DMS 273 (cell line): ENCODE measurements around the gene FOXD4L1.
"Not testable (repeated sequence)": the region's sequence is repeated elsewhere in the genome, so short reads cannot be mapped to it uniquely, and the experiment has no call there.

Experiments used
- DNase-seq: peaks from one replicate; lab custom pipeline; 2025; ENCODE audit not compliant: unreplicated experiment; lab: John Stamatoyannopoulos, UW

The FOXD4L1 gene

GRCh38 chr2:113498365-113498764, at the start of gene FOXD4L1:
Gene FOXD4L1 (plus strand): TSS chr2:113498665. CDS start chr2:113499257, 592 bp downstream.
- DNase-seq: not testable (repeated sequence)

- DNase-seq: not testable (repeated sequence)
These were observed 32.7 kb upstream of the FOXD4L1 start for GRCh38 chr2:113465770-113466169.

GRCh38 chr2:113476688-113477368, 21.6 kb upstream of the FOXD4L1 start:
- DNase-seq: not testable (repeated sequence)

- not testable (repeated sequence) for DNase-seq
These were observed 1.9 kb upstream of the FOXD4L1 start for GRCh38 chr2:113496527-113496926.

GRCh38 chr2:113499019-113499885, 787 bp downstream of the FOXD4L1 start:
- not testable (repeated sequence) for DNase-seq

- DNase-seq: not testable (repeated sequence)
These were observed 1.6 kb downstream of the FOXD4L1 start for GRCh38 chr2:113499886-113500722.

- DNase-seq: not testable (repeated sequence)
These were observed 2.2 kb downstream of the FOXD4L1 start for GRCh38 chr2:113500723-113501038.

GRCh38 chr2:113502216-113503093, 4.0 kb downstream of the FOXD4L1 start:
- DNase-seq: not testable (repeated sequence)

- DNase-seq: not testable (repeated sequence)
These were observed 4.9 kb downstream of the FOXD4L1 start for GRCh38 chr2:113503094-113504042.

GRCh38 chr2:113504081-113504480, 5.6 kb downstream of the FOXD4L1 start:
- DNase-seq: not testable (repeated sequence)

GRCh38 chr2:113507394-113508140, 9.1 kb downstream of the FOXD4L1 start:
- not testable (repeated sequence) for DNase-seq

GRCh38 chr2:113508187-113508586, 9.7 kb downstream of the FOXD4L1 start:
- not testable (repeated sequence) for DNase-seq

- not testable (repeated sequence) for DNase-seq
These were observed 12.4 kb downstream of the FOXD4L1 start for GRCh38 chr2:113510913-113511312.

GRCh38 chr2:113511859-113512258, 13.4 kb downstream of the FOXD4L1 start:
- not testable (repeated sequence) for DNase-seq

GRCh38 chr2:113515457-113515856, 17.0 kb downstream of the FOXD4L1 start:
- not testable (repeated sequence) for DNase-seq

- not testable (repeated sequence) for DNase-seq
These were observed 17.5 kb downstream of the FOXD4L1 start for GRCh38 chr2:113515995-113516394.

GRCh38 chr2:113517025-113517424, 18.6 kb downstream of the FOXD4L1 start:
- not testable (repeated sequence) for DNase-seq

- DNase-seq: not testable (repeated sequence)
These were observed 22.4 kb downstream of the FOXD4L1 start for GRCh38 chr2:113520837-113521236.
